Endothelial cell of hepatic sinusoid (primary cell): Measurements from ENCODE around the gene MFSD1.

Experiments used
- in situ Hi-C: cut with HindIII; loops from 2 replicates; pipeline ENCODE4 v1.10.0; 2017; ENCODE audit warnings: low sequenced_read_pairs

The MFSD1 gene

DNA sequence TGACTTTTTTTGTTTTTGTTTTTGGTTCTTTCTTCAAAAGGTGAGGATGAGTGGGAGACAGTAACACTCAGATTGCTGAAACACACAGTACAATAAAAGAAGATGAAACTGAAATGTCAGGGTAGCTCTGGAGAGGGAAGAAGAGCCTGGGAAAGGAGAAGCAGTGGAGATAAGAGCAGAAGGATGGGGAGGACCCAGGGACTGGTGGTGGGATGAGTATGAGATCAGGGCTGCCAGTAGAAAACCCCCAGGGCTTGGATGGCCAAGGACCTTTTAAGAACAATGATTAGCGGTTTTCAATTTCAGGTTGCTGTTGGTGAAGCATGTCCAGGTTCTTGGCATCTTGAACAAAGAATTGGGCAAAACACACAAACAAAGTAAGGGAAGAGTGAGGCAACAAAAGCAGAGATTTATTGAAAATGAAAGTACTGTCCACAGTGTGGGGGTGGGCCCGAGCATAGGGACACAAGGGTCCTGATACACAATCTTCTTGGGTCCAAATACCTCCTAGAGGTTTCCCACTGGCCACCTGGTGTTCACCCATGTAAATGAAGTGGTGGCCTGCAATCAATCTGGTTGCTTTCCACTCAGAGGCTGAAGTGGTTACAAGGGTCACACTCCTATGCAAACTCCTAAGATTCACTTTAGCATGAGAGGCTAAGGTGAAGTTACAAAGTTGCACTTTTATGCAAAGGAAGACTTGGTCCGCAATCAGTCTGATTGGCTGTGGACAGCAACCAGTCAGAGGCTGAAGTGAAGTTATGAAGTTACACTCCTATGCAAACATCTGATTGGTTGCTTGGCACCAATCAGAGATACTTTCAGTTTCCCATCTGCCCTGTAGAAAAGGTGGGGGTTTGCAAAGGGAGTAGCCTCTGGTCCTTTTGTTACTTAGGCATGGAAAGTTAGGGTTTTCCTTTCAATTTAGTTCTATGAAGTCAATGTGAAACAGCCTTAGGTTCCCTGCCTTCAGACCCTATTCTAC lies 26.1 kb upstream of the MFSD1 start:
- in situ Hi-C loops, result no loop called here

DNA sequence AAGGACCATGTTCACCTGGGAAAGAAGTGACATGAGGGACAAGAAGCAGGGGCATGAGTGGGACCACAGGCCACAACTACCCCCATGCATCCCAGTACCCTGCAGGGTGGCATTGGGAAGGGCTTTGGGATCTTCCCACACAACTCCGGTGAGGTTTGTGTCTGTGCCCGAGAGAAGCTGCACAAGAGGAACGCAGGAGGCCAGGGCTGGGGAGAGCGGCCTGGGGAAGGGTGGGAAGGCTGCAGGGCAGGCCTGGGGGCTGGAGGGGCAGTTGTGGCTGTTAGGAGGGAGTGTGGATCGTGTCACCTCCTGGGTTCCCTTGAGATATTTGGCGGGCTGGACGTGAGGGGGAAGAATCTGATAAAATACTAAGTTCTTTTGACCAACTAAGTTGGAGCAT lies 25.3 kb upstream of the MFSD1 start:
- in situ Hi-C loops, result no loop called here

- in situ Hi-C loops, result no loop called here
These were observed 24.5 kb upstream of the MFSD1 start for GRCh38 chr3:158777161-158777873.

GRCh38 chr3:158780766-158781165 lies 21.1 kb upstream of the MFSD1 start:
- in situ Hi-C loops, result no loop called here

DNA sequence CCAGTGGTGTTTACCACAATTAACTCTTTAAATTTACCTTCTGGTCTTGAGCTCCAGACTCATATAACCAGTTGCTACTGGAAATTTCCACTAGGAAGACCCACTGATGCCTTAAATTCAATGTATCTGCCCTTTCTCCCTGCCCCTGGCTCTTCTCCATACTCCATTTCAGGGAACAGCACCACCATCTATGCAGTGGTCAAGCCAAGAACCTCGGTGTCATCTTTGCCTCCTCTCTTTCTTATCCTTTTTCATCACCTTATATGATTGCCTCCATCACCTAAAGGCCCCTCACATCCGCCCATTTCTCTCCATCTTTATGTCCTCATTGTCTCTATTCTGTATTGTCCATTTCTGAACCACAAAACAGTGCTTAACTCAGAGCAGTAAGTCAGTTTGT lies 20.7 kb upstream of the MFSD1 start:
- in situ Hi-C loops, result no loop called here

GRCh38 chr3:158781849-158782248 lies 20.0 kb upstream of the MFSD1 start:
- in situ Hi-C loops, result no loop called here

DNA sequence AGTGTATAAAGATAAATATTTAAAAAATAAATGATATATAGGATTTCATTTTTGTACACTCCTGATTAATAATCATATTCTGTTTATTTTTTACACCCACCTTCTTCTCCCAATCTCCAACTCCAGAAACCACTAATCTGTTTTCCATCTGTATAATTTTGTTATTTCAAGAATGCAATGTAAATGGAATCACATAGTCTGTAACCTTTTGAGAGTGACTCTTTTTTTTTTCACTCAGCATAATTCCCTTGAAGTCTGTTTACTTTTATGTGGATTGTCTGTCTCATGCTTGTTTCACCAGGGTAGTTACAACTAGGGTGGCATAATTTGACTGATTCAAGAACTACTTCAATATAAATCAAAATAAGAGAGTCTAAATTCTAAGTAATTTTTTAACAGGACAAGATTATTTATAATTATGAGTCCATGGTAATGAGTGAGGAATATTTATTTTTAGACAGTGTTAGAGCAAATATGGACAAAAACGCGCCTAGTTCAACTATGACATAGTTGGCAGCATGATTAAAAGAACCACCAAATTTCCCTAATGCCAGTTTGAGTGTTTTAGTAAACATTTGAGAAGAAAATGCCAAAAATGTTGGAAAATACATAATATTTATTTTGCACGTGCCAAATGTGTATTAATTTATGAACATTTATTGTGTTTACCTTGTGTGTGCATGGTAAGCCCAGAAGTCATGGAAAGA lies 19.4 kb upstream of the MFSD1 start:
- in situ Hi-C loops, result no loop called here

GRCh38 chr3:158783051-158783450 lies 18.8 kb upstream of the MFSD1 start:
- in situ Hi-C loops, result no loop called here

GRCh38 chr3:158785972-158786371 lies 15.9 kb upstream of the MFSD1 start:
- in situ Hi-C loops, result loop anchor here (5.0 kb wide), 1 partner anchor 79 kb away; no protein-coding TSS in a partner anchor

DNA sequence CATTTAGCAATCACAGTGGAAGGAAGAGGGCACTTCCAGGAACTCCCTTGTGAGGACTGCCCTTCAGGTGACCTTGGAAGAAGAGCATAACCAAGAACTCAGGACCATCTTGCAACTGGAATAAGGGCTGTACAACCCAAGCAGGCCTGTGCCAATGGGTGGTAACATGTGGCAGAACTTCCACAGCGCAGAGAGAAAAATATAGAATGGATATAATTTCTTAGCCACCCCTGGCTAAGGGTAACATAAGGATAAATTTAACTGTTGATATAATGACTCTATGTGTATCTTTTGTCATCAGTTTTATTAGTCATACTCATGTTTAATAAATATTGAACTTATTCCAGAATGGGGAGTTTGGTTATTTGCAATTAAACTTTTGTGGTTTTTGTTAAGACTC lies 13.4 kb upstream of the MFSD1 start:
- in situ Hi-C loops, result loop anchor here (5.0 kb wide), 1 partner anchor 81 kb away; no protein-coding TSS in a partner anchor

DNA sequence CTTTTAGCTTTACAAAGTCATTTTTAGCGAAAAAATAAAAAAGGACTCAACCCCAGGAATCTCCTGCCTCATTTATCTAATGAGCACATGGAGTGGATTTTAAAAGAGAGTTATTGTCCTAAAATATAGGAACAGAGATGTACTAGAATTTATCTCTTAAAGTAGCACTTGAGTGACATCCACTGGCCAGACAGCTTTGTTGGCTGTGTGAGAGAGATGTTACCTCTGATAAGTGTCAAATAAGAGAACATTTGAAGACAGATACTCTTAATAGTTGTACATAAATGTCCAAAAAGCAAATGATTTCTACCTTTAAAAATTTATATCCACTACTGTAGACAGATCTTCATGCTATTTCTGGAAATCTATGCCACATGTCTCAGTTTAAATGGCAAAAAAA lies 12.3 kb upstream of the MFSD1 start:
- in situ Hi-C loops, result loop anchor here (5.0 kb wide), 1 partner anchor 82 kb away; no protein-coding TSS in a partner anchor

GRCh38 chr3:158790901-158791589 lies 10.8 kb upstream of the MFSD1 start:
- in situ Hi-C loops, result loop anchor here (10.0 kb wide), 1 partner anchor 256 kb away; no protein-coding TSS in a partner anchor

GRCh38 chr3:158791590-158791920 lies 10.3 kb upstream of the MFSD1 start:
- in situ Hi-C loops, result loop anchor here (10.0 kb wide), 1 partner anchor 257 kb away; no protein-coding TSS in a partner anchor

GRCh38 chr3:158792709-158793108 lies 9.1 kb upstream of the MFSD1 start:
- in situ Hi-C loops, result loop anchor here (10.0 kb wide), 1 partner anchor 258 kb away; no protein-coding TSS in a partner anchor

GRCh38 chr3:158794206-158794605 lies 7.6 kb upstream of the MFSD1 start:
- in situ Hi-C loops, result loop anchor here (10.0 kb wide), 1 partner anchor 259 kb away; no protein-coding TSS in a partner anchor

- in situ Hi-C loops, result loop anchor here (5.0 to 10.0 kb wide), 2 partner anchors 68 to 260 kb away; no protein-coding TSS in a partner anchor
These were observed 6.8 kb upstream of the MFSD1 start for GRCh38 chr3:158794936-158795518.

GRCh38 chr3:158801201-158801600 lies 653 bp upstream of the MFSD1 start:
- in situ Hi-C loops, result no loop called here

GRCh38 chr3:158802409-158803268 lies 785 bp downstream of the MFSD1 start:
- in situ Hi-C loops, result no loop called here

GRCh38 chr3:158804441-158804840 lies 2.6 kb downstream of the MFSD1 start:
- in situ Hi-C loops, result no loop called here
